Loucy (cell line): ENCODE measurements around the gene VASN.

ENCODE experiments used
- EZH2phosphoT487 ChIP-seq: fragments of 200-600 bp; IDR thresholded peaks from 2 replicates; pipeline ENCODE4 v1.6.1; 2018; ENCODE audit warnings: antibody characterized with exemption, mild to moderate bottlenecking, moderate library complexity, borderline replicate concordance
- TF ChIP-seq, protein P1 (sequence below): fragments of 200-600 bp; sonication (generic); conservative IDR thresholded peaks from 2 replicates; pipeline ENCODE4 v1.5.1; 2014; ENCODE audit warnings: mild to moderate bottlenecking, antibody characterized with exemption, low read length

DNA sequence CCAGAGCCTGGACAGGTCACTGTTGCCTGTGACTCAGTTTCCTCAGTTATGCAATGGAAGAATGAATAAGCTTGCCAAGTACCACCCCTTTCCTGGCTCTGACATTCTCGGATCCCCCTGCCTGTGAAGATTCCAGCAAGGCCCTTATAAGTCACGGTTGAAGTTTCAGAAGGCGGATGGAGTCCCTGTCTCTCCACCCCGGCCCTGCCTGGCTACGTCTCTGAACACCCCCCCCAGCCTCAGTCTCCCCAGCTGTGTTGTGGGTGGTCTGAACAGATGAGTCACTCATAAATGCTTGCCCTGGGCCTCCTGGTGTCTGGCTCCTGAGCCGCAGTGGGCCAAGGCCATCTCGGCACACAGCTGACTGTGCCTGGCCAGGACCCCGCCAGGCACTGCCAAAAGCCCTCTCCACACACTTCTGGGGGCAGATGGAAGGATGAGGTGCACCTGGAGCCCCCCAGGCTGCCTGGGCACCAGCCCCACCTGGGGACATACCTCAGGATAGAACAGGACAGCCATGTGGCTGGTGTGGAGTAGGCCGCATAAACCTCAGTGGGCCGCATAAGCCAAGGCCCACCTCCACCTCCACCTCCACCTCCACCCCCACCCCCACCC lies 15.4 kb downstream of the VASN start:
- TF ChIP-seq, protein P1, sequence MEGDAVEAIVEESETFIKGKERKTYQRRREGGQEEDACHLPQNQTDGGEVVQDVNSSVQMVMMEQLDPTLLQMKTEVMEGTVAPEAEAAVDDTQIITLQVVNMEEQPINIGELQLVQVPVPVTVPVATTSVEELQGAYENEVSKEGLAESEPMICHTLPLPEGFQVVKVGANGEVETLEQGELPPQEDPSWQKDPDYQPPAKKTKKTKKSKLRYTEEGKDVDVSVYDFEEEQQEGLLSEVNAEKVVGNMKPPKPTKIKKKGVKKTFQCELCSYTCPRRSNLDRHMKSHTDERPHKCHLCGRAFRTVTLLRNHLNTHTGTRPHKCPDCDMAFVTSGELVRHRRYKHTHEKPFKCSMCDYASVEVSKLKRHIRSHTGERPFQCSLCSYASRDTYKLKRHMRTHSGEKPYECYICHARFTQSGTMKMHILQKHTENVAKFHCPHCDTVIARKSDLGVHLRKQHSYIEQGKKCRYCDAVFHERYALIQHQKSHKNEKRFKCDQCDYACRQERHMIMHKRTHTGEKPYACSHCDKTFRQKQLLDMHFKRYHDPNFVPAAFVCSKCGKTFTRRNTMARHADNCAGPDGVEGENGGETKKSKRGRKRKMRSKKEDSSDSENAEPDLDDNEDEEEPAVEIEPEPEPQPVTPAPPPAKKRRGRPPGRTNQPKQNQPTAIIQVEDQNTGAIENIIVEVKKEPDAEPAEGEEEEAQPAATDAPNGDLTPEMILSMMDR = no peak
- TF ChIP-seq EZH2phosphoT487 = no peak
